NCI-H748 treated with DMSO at 0.1 percent for 48 hours (cell line): ENCODE results near the gene EMC1.
A peak's percentile ranks its signal among the peaks of the same experiment; 100 is the strongest.
"Not testable (repeated sequence)": the region's sequence is repeated elsewhere in the genome, so short reads cannot be mapped to it uniquely, and the experiment has no call there.

Experiments used
- DNase-seq: peaks from one replicate; lab custom pipeline; 2025; lab: John Stamatoyannopoulos, UW

Gene EMC1

DNA sequence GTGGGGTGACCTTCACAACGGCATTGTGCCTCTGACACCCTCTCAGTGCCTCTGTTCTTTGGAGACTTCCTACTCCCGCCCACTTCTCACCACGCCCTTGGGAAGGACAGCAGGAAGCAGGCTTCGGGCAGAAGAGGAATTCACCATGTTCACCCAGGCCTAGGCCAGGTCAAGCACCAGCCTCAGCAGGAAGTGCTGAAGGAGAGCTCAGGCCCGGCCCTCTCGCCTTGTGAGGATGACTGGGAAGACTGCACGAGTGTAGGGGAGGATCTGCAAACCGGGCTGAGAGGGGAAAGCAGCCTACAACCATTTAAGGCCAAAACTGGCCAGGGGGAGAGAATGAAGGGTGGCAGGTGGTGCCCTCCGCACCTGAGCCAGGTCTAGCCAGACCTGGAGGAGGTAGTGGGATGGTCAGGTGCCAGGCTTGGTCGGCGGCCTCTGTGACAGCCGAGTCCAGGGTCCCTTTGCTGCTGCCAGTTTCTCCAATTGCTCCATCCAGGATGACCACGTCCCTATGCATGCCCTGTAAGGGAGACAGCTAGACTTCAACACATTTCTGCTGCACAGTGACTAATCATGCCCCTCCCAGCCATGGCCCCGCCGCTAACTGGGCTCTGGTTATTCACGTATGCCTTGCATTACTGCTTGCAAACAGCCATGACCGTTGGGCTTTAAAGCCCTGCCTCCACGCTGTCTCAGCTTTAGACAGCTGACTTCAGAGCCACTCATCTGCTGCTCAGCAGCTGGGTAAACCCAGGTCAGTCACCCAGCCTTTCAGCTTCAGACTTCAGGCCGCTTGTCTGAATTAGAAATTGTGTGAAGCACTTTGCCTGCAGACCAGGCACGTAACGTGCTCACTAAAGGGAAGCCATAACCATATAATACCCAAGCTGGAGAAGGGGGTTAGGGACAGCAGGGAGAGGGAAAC is 9.2 kb upstream of the EMC1 start:
- DNase-seq = no peak

DNA sequence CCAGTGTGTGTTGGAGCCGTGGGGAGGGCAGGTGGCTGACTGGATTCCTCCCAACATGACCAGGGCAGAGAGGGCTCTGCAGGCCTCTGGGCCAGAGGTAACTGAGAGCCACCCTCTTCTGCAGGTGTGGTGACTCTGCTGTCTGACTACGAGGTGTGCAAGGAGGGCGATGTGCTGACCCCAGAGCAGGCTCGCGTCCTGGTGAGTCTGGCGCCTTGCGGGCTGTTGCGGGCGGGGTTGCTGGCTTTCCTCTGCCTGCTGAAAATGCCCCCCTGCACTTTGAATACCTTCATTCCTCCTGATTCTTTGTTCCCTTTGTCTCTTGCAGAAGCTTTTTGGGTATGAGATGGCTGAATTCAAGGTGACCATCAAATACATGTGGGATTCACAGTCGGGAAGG is 7.0 kb upstream of the EMC1 start:
- DNase-seq = no peak

GRCh38 chr1:19257178-19257914 is 6.0 kb upstream of the EMC1 start:
- no peak for DNase-seq

DNA sequence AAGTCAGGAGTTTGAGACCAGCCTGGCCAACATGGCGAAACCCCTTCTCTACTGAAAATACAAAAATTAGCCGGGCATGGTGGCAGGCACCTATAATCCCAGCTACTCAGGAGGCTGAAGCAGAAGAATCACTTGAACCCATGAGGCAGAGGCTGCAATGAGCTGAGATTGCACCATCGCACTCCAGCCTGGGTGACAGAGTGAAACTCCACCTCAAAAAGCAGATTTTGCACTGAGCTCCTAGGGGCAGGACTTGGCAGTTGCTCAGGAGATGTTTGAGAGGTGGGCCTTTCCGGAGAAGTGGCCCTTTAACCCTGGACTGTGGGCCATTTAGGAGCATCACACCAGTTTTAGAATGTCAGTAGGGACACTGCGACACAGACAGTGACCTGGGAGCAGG is 5.0 kb upstream of the EMC1 start:
- not testable (repeated sequence) for DNase-seq

- DNase-seq = no peak
Measured at GRCh38 chr1:19255288-19255687, 4.0 kb upstream of the EMC1 start.

GRCh38 chr1:19254416-19254815 is 3.1 kb upstream of the EMC1 start:
- no peak for DNase-seq

- DNase-seq = no peak
Measured at GRCh38 chr1:19250629-19251304, 557 bp downstream of the EMC1 start.

DNA sequence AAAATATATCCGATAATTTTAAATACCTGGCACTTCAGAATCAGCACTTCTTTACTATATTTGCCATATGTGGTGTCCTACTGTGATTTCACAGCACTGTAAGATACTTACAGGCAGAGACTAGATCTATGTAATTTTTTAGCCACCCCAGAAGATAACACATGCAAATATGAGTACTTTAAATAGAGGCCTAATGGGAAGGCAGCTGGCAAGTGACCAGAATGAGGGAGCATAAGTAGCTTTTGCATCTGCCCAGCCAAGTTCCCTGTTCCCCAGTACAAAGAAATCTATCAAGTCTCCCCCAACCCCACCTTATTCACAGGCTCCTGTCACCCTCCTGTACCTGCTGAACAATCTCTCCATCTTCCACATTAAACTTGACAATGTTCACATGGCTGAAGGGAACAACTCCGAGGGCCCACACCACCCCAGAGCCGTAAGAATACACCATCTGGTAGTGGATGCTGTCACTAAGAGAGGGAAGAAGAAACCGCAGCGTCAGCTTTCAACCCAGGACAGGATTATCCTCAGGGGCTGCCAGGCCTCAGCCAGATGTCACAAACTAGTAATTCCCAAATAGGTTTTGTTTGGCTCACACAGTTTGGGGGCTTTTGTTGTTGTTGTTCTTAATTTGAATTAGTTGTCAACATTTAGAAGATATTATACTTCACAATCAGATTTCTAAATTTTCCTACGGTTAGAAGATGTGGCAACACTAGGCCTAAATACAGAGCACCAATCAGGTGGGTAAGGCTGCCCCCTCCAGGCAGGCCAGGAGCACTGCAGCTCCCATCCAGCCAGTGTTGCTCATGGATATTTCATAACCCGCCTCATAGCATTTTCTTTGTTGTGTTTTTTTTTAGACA is 10.4 kb downstream of the EMC1 start:
- DNase-seq = peak; percentile 0

GRCh38 chr1:19239876-19240275 is 11.4 kb downstream of the EMC1 start:
- DNase-seq = no peak

GRCh38 chr1:19234224-19234623 is 17.1 kb downstream of the EMC1 start:
- no peak for DNase-seq

GRCh38 chr1:19232524-19232846 is 18.8 kb downstream of the EMC1 start:
- DNase-seq = no peak

- DNase-seq = not testable (repeated sequence)
Measured at GRCh38 chr1:19231736-19232523, 19.4 kb downstream of the EMC1 start.

GRCh38 chr1:19229828-19230325 is 21.4 kb downstream of the EMC1 start:
- DNase-seq = no peak

GRCh38 chr1:19229229-19229628 is 22.1 kb downstream of the EMC1 start:
- DNase-seq = no peak

GRCh38 chr1:19222979-19223824 is 28.1 kb downstream of the EMC1 start:
- no peak for DNase-seq

GRCh38 chr1:19222573-19222972 is 28.8 kb downstream of the EMC1 start:
- no peak for DNase-seq

GRCh38 chr1:19220991-19221390 is 30.3 kb downstream of the EMC1 start:
- no peak for DNase-seq

DNA sequence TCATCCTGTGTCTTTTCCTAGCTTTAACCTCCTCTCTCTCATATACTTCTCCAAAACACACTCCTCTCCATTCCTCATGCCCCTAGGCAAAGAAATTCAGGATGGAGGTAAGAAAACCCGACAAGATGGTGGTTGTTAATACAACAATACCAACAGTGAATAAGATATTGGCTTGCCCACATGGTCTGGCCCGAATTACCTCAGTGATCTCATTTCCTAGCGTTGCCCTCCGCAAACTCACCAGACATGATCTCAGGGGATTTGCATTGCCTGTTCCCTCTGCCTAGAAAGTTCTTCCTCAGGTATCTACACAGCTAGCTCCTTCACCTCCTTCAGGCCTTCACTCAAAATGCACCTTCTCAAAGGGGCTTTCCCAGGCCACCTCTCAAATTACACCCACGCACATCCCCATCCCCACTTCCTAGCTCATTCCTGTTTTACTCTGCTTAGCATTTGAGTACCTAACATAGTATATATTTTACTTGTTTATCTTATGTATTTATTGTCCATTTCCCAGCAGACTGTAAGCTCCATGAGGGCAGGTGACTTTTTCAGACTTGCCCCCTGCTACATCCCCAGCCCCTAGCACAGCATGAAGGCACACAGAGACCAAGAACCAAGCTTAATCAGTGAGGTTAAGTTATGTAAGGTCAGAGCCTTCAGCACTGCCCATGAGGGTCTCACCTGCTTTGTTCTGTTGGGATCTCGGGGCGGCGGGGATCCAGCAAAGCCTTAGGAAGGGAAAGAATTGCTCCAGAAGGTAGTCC is 31.1 kb downstream of the EMC1 start:
- DNase-seq = no peak

GRCh38 chr1:19219451-19219850 is 31.9 kb downstream of the EMC1 start:
- no peak for DNase-seq
